ENCODE results near the gene GPC6.
"Not testable (repeated sequence)": the region's sequence is repeated elsewhere in the genome, so short reads cannot be mapped to it uniquely, and the experiment has no call there.

GPC6 gene

DNA sequence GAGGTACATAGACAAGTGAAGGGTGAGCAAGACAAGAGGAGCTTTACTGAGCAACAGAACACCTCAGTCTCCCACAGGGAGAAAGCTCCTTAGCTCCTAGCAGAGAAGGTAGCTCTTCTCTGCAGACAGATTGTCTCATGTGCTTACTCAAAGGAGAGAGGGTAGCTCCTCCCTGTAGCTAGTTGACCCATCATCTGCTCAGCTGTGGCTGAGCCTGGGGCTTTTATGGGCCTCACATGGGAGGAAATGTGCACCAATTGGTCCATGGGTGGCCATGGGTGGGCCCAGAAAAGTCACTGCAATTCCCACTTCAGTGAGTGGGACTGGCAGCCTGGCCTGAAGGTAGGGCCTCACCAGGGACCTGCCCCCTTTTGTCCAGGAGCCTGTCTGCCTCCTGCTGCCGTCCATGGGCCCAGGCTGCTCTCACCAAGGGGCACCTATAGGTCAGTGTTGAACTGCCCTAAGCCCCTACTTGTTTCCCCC, 246.2 kb downstream of the GPC6 start:
- no peak overlapping the region for H3K27ac ChIP-seq
- TF ChIP-seq CTCF (conservative IDR thresholded peaks at IDR 0.05) (no peak), ZFX (IDR thresholded peaks at IDR 0.05) (no peak)

DNA sequence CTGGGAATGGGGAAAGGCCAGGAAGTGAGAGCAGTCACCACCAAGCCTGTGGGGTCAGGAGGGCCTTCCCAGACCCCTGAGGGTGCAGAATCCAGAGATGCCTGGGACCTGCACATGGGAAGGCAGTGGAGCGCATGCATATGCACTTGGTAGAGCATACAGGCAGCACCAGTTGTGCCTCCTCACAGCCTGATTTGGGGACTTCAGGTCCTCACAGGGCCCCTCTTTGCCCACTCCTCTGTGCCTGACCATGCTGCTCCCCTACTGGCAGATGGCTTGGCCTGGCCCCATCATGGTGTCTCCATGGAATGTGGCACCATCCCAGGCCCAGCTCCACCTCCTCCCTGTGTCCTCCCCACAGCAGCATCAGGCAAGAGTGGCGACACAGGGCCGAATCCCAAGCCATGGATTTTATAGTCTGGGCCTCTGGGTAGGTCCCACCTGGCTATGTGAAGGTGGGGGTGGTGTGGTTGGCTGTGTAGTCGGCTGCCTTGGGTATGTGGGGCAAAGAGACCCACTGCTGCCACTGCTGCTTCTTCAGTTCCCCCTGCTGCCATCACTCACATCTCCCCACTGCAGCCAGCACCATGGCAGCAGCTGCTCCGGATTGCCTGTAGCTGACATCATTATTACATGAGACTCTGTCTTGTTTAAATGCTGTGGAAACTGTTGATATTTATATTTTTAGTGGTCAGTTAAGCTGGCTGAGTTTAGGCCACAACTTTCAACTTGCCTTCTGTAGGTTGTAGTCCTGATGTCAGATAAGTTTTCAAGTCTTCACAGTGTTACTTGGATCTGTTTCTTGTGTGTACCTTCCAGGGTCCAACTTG, 247.0 kb downstream of the GPC6 start:
- H3K27ac ChIP-seq: no peak overlapping the region
- TF ChIP-seq ZFX (IDR thresholded peaks at IDR 0.05) (no peak), CTCF (conservative IDR thresholded peaks at IDR 0.05) (no peak)

DNA sequence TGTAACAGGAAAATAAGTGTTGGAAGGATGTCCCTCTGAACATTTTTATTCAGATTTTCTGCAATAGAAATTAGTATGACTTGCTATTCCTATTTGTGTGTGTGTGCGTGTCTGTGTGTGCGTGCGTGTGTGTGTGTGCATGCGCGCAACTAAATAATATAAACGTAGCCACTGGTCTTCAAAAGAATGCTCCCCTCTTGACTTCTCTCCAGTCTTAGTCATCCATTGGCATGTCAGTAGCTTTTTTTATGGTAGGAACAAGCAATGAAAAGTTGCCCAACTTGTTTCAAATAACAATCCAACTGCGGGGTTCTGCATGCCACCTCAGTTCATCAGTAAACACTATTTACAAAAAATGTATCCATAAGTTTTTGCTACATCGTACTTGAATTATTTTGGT, 249.6 kb downstream of the GPC6 start:
- H3K27ac ChIP-seq: no peak overlapping the region
- TF ChIP-seq CTCF (conservative IDR thresholded peaks at IDR 0.05) (no peak), ZFX (IDR thresholded peaks at IDR 0.05) (no peak)

- no peak overlapping the region for H3K27ac ChIP-seq
- TF ChIP-seq ZFX (IDR thresholded peaks at IDR 0.05) (no peak), CTCF (conservative IDR thresholded peaks at IDR 0.05) (no peak)
Measured at GRCh38 chr13:93477238-93477637, 250.6 kb downstream of the GPC6 start.

DNA sequence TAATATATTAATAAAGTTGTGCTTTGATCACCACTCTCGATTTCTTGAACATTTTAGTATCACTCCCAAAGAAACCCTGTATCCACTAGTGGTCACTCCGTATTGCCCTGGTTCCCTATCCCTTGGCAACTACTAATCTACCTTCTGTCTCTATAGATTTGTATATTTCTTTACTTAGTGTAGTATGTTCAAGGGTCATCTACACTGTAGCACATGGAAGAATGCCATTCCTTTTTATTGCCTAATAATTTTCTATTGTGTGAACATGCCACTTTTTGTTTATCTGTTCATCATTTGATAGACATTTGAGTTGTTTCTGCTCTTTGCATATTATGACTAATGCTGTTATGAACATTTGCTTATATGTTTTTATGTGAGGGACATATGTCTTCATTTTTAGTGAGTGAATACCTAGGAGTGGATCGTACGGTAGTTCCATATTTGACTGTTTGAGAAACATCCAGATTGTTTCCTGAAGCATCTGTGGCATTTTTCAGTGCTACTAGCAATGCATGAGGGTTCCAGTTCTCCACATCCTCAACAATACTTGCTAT, 254.0 kb downstream of the GPC6 start:
- TF ChIP-seq ZFX (IDR thresholded peaks at IDR 0.05) (no peak), CTCF (conservative IDR thresholded peaks at IDR 0.05) (no peak)

DNA sequence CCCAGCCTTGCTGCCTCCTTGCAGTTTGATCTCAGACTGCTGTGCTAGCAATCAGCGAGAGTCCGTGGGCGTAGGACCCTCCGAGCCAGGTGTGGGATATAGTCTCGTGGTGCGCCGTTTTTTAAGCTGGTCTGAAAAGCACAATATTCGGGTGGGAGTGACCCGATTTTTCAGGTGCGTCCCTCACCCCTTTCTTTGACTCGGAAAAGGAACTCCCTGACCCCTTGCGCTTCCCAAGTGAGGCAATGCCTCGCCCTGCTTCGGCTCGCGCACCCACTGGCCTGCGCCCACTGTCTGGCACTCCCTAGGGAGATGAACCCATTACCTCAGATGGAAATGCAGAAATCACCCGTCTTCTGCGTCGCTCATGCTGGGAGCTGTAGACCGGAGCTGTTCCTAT, 269.5 kb downstream of the GPC6 start:
- not testable (repeated sequence) for H3K27ac ChIP-seq

More for the DNA sequence above, 254.0 kb downstream of the GPC6 start:
- no peak overlapping the region for H3K27ac ChIP-seq

GRCh38 chr13:93496985-93497673, 270.5 kb downstream of the GPC6 start:
- TF ChIP-seq CTCF (conservative IDR thresholded peaks at IDR 0.05): no peak
- no peak for TF ChIP-seq ZFX (IDR thresholded peaks at IDR 0.05)
- no peak overlapping the region for H3K27ac ChIP-seq
